OCI-LY7 (cell line): ENCODE measurements around the gene SLC35E1. TPM values are rescaled to one million over a fixed set of nuclear protein-coding genes. Genes with fewer than 3 reads are reported as not detected.

Source experiments
- BruUV-seq: library from RNA; stranded (reverse); fragments of 400-500 nt; replicated peaks from 2 replicates; lab custom pipeline; 2021; lab: Mats Ljungman, UMichigan
- CTCF ChIA-PET: fragments of 300-600 bp; sonication (Branson Sonifier 250); formaldehyde crosslinking; loops from one replicate; lab custom pipeline; 2022; ENCODE audit warnings: antibody characterized with exemption; ENCODE audit not compliant: unreplicated experiment; lab: Charles Lee
- POLR2A ChIA-PET: fragments of 300-600 bp; sonication (Branson Sonifier 250); formaldehyde crosslinking; loops from one replicate; lab custom pipeline; 2022; ENCODE audit warnings: antibody characterized with exemption; lab: Charles Lee
- DNase-seq: peaks from one replicate; pipeline ENCODE4 v3.0.0-alpha.2; 2015; ENCODE audit warnings: low spot score
- H2AFZ ChIP-seq: fragments of 200-600 bp; sonication (generic), shearing (Covaris generic); 2 replicates; pipeline ENCODE4 v1.6.1; 2014; ENCODE audit warnings: mild to moderate bottlenecking, antibody characterized with exemption, low read length, moderate library complexity
- H3K27ac ChIP-seq: fragments of 200-600 bp; sonication (generic); 2 replicates; pipeline ENCODE4 v1.5.1; 2014; ENCODE audit warnings: mixed run types, low read depth, mild to moderate bottlenecking, moderate library complexity, low read length, inconsistent platforms; ENCODE audit not compliant: poor library complexity, severe bottlenecking
- H3K36me3 ChIP-seq: fragments of 200-600 bp; sonication (generic); 2 replicates; pipeline ENCODE4 v1.6.1; 2014; ENCODE audit warnings: mild to moderate bottlenecking, antibody characterized with exemption, low read length, moderate library complexity, mixed read lengths; ENCODE audit not compliant: insufficient read depth
- H3K4me1 ChIP-seq: fragments of 200-600 bp; sonication (generic); 2 replicates; pipeline ENCODE4 v1.5.1; 2014; ENCODE audit warnings: mild to moderate bottlenecking, low read length; ENCODE audit not compliant: insufficient read depth, poor library complexity, severe bottlenecking
- H3K4me2 ChIP-seq: fragments of 200-600 bp; sonication (generic); 2 replicates; pipeline ENCODE4 v1.6.1; 2014; ENCODE audit warnings: mild to moderate bottlenecking, low read length
- H3K4me3 ChIP-seq: fragments of 200-600 bp; sonication (generic); 2 replicates; pipeline ENCODE4 v1.5.1; 2014; ENCODE audit warnings: mild to moderate bottlenecking, low read depth, low read length; ENCODE audit not compliant: poor library complexity, severe bottlenecking
- H3K79me2 ChIP-seq: fragments of 200-600 bp; sonication (generic); 2 replicates; pipeline ENCODE4 v1.6.1; 2016; ENCODE audit warnings: low read depth, mild to moderate bottlenecking, low read length, moderate library complexity, mixed read lengths; ENCODE audit not compliant: insufficient read depth
- H3K9me2 ChIP-seq: fragments of 200-600 bp; sonication (generic); 2 replicates; pipeline ENCODE4 v1.6.1; 2016; ENCODE audit warnings: mild to moderate bottlenecking, low read length, mixed read lengths; ENCODE audit not compliant: insufficient read depth
- H3K9me3 ChIP-seq: fragments of 200-600 bp; sonication (generic); 2 replicates; pipeline ENCODE4 v1.6.1; 2014; ENCODE audit warnings: mild to moderate bottlenecking, mixed run types, low read length, mixed read lengths
- H4K20me1 ChIP-seq: fragments of 200-600 bp; sonication (generic); 2 replicates; pipeline ENCODE4 v1.6.1; 2014; ENCODE audit warnings: mild to moderate bottlenecking, antibody characterized with exemption, low read length, moderate library complexity, mixed read lengths; ENCODE audit not compliant: insufficient read depth
- EZH2phosphoT487 ChIP-seq: fragments of 200-600 bp; sonication (generic); IDR thresholded peaks from 2 replicates; pipeline ENCODE4 v1.6.1; 2018; ENCODE audit warnings: low read depth, borderline replicate concordance, mild to moderate bottlenecking, mixed run types, antibody characterized with exemption, low read length, moderate library complexity, mixed read lengths
- intact Hi-C: fragments of 100-400 bp; cut with micrococcal nuclease; formaldehyde crosslinking; loops from one replicate; pipeline ENCODE4 v1.10.0; 2022; ENCODE audit not compliant: unreplicated experiment
- total RNA-seq, 2 experiments: library from RNA; depleted of rRNA in 1 of 2; stranded (reverse); fragments of >200 nt in 1 of 2; shearing (Covaris generic) in 1 of 2; gene quantifications; 2 replicates each; pipeline ENCODE4 v1.2.3, GENCODE V29; 2014 to 2022
- TF ChIP-seq, protein P1 (sequence below): fragments of 200-600 bp; sonication (generic); conservative IDR thresholded peaks from 2 replicates; pipeline ENCODE4 v1.5.1; 2014; ENCODE audit warnings: mild to moderate bottlenecking, antibody characterized with exemption, low read length, moderate library complexity, mixed read lengths

Gene SLC35E1
- total RNA-seq, 2 experiments from 2014 or later, result 21.1 to 41.2 TPM

DNA sequence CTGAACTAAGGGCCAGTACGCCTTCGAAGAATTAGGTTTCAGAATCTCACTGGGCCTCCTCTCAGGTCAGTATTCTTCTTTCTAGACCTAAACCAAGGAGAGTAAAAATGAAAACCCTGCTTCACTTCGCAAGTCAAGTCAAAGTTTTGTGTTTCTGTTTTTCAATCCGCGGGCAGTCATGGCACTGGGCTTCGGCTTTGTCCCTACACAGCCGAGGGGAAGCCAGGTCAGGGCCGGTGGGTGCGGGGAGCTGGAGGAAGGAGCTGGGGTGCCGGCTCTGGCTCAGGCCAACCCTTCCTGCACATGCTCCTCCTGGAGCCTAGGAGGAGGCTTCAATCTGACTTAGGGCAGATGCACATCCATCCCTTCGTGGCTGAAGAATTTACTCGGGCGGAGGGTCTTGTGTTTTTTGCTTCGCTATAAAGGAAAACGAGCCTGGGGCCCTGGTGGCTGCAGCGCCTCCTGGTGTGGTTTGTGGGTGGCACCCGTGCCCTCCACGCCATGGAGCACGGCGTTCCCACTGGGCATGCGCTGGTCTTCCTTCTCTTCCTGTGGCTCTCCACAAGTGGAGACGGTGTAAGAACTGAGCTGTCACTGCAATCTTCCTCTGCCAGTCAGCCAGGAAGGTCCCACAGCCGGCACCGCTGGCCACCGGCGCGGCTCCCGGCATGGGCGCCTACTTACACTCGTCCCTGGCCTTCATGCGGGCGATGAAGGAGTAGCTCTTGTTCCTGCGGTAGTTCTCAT is 53.6 kb downstream of the SLC35E1 start:
- H3K9me2 ChIP-seq, result no peaks in the 10 kb centered on the region
- intact Hi-C loops, result no loop called here
- no peak for DNase-seq
- ChIA-PET POLR2A (no interaction called here), CTCF (no interaction called here)
- no peak overlapping the region for H3K4me2 ChIP-seq
- H3K79me2 ChIP-seq, result no peaks in the 10 kb centered on the region
- TF ChIP-seq EZH2phosphoT487, result no peak
- TF ChIP-seq, protein P1, sequence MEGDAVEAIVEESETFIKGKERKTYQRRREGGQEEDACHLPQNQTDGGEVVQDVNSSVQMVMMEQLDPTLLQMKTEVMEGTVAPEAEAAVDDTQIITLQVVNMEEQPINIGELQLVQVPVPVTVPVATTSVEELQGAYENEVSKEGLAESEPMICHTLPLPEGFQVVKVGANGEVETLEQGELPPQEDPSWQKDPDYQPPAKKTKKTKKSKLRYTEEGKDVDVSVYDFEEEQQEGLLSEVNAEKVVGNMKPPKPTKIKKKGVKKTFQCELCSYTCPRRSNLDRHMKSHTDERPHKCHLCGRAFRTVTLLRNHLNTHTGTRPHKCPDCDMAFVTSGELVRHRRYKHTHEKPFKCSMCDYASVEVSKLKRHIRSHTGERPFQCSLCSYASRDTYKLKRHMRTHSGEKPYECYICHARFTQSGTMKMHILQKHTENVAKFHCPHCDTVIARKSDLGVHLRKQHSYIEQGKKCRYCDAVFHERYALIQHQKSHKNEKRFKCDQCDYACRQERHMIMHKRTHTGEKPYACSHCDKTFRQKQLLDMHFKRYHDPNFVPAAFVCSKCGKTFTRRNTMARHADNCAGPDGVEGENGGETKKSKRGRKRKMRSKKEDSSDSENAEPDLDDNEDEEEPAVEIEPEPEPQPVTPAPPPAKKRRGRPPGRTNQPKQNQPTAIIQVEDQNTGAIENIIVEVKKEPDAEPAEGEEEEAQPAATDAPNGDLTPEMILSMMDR, result 0 out of 2 replicates have a peak, but pooled peaks have one; percentile 22
- H3K9me3 ChIP-seq, result no peaks in the 10 kb centered on the region
- H3K36me3 ChIP-seq, result peaks cover 91% of the 10 kb centered on the region
- H4K20me1 ChIP-seq, result no peaks in the 10 kb centered on the region
- H3K27ac ChIP-seq, result no peak overlapping the region
- H2AFZ ChIP-seq, result no peak overlapping the region
- no peaks in the 10 kb centered on the region for H3K4me1 ChIP-seq
- H3K4me3 ChIP-seq, result no peak overlapping the region
- BruUV-seq, result no TSS peak

- ChIA-PET CTCF (no interaction called here), POLR2A (no interaction called here)
- H3K36me3 ChIP-seq, result peaks cover 85% of the 10 kb centered on the region
Measured at GRCh38 chr19:16518061-16518460, 54.2 kb downstream of the SLC35E1 start.

More at GRCh38 chr19:16518061-16518460, 54.2 kb downstream of the SLC35E1 start:
- H3K4me1 ChIP-seq, result no peaks in the 10 kb centered on the region
- intact Hi-C loops, result no loop called here
- H4K20me1 ChIP-seq, result no peaks in the 10 kb centered on the region
- no peaks in the 10 kb centered on the region for H3K9me3 ChIP-seq
- TF ChIP-seq, protein P1, result no peak
- TF ChIP-seq EZH2phosphoT487, result no peak
- H3K27ac ChIP-seq, result no peak overlapping the region
- no peak overlapping the region for H2AFZ ChIP-seq
- no peaks in the 10 kb centered on the region for H3K79me2 ChIP-seq
- no peak overlapping the region for H3K4me2 ChIP-seq
- no peak overlapping the region for H3K4me3 ChIP-seq
- DNase-seq, result no peak
- TSS peak; percentile 96 for BruUV-seq
- no peaks in the 10 kb centered on the region for H3K9me2 ChIP-seq
